ENCODE measurements around the gene ZSWIM9.
"Not testable (repeated sequence)": the region's sequence is repeated elsewhere in the genome, so short reads cannot be mapped to it uniquely, and the experiment has no call there.

The ZSWIM9 gene

GRCh38 chr19:48176226-48176625 lies 5.7 kb downstream of the ZSWIM9 start:
- no peak for DNase-seq

DNA sequence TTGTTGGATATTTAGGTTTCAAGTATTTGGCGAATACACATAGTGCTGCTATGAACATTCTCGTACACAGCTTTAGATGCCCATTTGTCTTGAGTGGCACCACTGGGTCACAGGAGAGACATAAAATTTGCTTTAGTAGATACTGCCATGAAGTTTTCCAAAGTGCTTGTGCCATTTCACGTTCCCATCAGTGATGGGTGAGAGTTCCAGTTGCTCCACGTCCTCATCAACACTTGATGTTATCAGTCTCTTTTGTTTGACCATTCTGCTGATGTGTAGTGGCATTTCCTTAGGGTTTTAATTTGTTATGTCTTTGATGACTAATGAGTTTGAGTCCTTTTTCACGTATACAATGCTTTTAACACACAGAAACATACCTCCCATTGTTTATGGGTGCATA lies 11.0 kb downstream of the ZSWIM9 start:
- no peak for DNase-seq

DNA sequence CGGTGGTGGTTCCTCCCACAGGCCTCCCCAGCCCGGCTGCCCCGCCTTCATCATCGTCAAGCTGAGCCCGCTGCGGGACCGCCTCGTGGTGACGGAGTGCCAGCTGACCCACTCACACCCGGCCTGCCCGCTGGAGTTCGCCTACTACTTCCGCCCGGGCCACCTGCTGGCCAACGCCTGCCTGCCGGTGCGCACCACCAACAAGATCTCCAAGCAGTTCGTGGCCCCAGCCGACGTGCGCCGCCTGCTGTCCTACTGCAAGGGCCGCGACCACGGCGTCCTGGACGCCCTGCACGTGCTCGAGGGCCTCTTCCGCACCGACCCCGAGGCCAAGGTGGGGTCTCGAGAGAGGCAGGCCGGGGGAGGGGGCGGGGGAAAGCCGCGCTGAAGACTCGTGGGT lies 12.0 kb downstream of the ZSWIM9 start:
- DNase-seq: peak; percentile 60

DNA sequence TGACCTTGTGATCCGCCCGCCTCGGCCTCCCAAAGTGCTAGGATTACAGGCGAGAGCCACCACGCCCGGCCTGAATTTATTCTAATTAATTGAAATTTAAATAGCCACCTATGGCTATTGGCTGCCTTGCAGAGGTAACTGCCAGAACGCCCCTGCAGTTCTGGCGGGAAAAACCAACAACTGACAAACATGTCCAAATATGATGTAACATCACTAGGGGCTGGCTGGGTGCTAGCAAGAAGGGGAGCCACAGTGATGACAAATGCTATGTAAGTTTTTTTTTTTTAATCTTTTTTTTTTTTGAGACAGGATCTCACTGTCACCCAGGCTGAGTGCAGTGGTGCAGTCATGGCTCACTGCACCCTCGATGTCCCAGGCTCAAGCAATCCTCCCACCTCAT lies 12.9 kb downstream of the ZSWIM9 start:
- DNase-seq: peak; percentile 24

DNA sequence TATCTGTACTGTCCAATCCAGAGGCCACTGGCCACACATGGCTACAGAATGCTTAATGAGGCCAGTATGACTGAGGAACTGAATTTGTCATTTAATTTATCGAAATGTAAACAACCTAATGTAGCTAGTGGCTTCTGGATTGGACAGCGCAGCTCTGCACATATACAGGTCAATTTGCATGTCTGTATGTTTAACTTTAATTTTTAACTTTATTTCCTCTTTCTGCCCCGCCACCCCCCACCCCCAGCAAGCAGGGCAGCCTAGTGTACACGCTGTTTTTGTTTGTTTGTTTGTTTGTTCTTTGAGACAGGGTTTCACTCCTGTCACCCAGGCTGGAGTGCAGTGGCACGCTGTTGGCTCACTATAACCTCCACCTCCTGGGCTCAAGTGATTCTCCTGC lies 15.5 kb downstream of the ZSWIM9 start:
- DNase-seq: no peak

DNA sequence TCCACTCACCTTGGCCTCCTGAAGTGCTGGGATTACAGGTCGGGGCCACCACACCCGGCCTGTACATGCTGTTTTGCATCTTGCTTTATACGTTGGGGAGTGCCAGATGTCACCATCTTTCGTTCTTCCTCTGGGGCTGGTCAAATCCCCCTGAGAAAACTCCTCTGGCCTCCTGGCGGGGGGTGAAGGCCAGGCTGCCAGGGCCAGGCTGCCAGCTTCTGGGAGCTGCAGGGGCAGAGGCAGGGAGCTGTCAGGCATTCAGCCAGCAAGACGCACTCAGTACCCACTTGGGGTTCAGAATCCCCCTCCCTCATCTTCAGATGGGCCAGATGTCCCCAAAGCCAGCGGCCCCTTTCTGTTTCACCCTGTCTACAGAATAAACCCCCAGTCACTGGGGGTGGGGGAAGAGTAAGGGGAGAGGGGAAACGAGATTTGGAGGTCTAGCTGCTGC lies 16.1 kb downstream of the ZSWIM9 start:
- DNase-seq: peak; percentile 38

DNA sequence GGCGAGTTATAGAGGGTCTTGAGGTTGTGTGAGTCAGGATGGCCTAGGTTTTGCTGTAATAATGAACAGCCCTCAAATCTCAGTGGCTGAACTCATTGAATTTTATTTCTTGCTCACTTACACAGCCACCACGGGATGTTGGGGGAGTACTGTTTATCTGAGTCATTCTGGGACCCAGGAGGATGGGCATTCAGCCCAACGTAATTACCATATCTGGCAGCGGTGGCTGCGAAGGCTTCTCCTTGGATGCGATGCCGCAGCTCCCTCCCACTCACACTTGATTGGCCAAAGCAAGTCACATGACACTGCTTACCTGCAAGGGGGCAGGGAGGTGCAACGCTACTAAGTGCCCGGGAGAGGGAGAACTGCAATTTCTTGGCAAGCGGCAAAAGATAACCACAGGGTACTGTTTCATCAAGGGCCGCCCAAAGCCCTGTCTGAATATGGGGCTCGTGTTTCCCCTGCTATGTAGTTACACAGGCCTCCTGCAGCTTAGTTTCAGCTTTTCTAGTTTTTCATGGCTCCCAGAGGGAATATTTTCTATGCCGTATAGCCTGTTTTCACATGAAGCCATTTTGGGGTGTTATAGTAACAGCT lies 19.9 kb downstream of the ZSWIM9 start:
- peak; percentile 83 for DNase-seq

- DNase-seq: no peak
These were observed 20.4 kb downstream of the ZSWIM9 start for GRCh38 chr19:48190885-48191284.

DNA sequence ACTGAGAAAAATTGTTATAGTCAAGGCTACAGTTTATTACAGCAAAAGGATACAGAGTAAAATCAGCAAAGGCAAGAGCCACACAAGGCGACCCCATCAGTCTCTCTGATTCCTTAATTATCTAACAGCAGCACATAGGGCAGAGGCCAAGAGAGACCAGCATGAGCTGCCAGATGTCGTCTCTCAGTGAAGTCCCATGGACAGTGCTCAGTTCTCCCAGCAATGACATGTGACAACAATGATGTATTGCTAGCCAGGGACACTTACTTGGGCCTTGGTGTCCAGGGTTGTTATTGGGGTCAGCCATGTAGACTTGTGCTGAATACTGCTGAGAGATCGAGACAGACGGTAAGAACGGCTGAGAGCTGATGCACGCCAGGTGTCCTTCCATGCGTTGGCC lies 22.3 kb downstream of the ZSWIM9 start:
- peak; percentile 22 for DNase-seq

DNA sequence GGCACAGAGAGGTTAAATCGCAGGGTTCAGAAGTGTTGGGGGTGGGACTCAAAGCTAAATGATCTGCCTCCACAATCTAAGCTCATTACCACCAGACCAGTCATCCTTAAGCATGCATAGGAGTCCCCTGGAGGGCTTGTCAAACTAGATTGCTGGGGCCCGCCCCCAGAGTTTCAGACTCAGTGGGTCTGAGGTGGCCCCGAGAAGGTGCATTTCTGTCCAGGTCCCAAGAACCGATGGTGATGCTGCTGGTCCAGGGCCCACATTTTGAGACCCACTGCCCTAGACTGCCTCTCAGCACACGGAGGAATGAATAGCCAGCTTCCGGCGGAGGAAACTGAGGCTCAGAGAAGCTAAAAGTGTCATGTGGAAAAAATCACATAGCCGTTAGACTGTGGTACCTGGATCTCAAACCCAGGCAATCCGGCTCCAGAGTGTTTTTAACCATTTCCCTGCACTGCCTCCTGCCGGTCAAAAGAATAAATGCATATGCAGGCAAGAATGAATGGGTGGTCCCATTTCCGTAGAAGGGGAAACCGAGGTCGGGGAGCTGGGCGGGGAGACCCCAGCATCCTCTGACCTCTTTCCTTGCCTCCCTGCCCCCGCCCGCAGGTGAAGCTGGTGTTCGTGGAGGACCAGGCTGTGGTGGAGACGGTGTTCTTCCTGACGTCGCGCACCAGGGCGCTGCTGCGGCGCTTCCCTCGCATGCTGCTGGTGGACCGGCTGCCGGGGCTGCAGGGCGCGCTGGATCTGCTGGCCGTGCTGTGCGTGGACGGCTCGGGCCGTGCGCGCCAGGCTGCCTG lies 23.8 kb downstream of the ZSWIM9 start:
- DNase-seq: peak; percentile 68

- DNase-seq: no peak
These were observed 24.7 kb downstream of the ZSWIM9 start for GRCh38 chr19:48194844-48195830.

- DNase-seq: no peak
These were observed 25.9 kb downstream of the ZSWIM9 start for GRCh38 chr19:48196321-48196763.

DNA sequence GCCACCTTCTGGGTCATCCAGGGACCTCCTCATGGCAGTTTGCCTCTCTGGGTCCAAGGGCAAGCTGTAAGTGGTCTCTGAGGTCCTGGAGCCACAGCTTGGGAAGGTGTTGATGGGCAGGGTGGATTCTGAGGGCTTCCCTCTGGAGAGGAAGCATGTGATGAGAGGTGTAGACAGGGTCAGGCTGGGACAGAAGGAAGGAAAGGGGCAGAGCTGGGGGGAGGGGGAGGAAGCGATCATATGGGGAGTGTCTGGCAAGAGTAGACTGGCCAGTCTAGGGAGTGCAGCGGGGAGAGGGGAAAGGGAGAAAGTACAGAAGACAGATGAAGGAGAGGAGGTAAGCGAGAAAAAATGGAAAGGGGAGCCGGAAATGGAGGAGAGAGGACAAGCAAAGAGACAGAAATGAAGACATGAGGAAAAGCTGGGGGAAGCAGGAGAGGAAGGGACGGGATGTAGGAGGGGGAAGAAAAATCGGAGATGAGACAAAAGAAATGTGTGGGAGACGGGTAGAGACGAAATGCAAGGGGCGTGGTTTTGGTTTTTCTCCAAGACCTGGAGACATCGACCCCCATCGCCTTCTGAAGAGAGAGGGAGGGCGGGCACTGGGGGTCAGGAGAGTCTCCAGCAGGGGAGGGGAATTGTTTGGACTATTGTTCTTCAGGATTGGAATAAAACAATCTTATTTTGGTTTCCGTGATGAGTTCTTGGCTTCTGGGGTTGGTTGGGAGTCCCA lies 26.6 kb downstream of the ZSWIM9 start:
- no peak for DNase-seq

DNA sequence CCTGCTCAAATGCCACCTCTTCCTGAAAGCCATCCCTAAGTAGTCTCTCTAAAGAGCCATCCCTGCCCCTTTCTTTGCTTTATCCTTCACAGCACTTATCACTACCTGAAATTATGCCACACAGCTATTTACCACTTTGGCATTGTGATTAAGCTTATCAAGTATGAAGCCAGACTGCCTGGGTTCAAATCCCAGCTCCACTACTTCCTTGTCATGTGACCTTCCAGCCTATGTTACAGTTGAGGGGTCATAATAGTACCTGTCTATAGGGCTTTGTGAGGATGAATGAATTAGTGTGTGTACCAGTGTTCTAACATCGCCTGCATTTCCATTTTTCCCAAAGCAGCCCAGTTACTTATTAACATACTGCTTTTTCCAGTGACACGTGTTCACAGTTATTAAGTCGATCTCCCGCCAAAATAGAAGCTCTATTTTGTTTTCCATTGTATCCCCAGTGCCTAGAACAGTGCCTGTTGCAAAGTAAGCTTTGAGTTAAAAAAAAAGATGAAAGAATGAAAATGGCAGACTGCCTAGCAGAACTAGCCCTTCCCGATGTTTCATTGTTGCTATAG lies 32.8 kb downstream of the ZSWIM9 start:
- DNase-seq: no peak

GRCh38 chr19:48203794-48204628 lies 33.5 kb downstream of the ZSWIM9 start:
- DNase-seq: peak; percentile 97

DNA sequence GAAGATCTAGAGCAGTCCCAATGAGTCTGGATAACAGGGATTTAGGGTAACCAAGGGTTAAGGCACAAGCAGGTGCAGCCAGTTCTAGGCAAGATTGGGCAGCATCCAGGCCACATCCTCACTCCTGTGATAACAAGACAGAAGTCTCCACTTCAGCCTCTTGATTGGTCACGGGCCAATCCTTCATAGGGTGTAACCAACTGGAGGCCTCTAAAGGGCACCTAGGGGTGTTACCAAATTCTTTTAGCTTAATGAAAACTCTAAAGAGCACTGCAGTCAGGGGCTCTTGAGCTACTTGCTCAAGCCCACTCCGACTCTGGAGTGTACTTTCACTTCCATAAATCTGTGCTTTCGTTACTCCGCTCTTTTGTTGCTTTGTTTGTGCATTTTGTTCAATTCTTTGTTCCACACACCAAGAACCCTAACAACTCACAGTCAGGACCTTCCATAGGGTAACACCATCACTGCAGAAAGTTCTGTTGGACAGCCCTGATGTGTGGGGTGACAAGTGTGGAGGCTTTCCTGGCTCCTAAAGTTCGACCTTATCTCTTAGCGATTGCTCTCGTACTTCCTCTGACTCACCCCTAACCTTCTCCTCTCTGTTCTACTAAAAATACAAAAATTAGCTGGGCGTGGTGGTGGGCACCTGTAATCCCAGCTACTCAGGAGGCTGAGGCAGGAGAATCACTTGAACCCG lies 36.1 kb downstream of the ZSWIM9 start:
- DNase-seq: no peak

DNA sequence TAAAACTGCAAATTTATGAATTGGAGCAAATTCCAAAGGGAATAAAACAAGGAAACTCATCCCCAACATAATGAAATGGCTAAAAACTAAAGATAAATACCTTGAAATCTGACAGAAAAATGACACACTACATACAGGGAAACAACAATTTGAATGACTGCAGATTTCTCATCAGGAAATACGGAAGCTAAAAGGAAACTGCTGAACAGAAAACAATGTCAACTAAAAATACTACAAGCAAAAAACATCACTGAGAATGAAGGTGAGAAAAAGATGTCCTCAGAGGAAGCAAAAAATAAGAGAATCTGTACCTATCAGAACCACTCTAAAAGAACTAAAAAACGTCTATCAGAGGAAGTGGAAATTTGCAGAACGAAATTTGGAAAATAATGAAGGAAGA lies 39.5 kb downstream of the ZSWIM9 start:
- DNase-seq: no peak

GRCh38 chr19:48213959-48214358 lies 43.5 kb downstream of the ZSWIM9 start:
- DNase-seq: no peak

- no peak for DNase-seq
These were observed 46.5 kb downstream of the ZSWIM9 start for GRCh38 chr19:48216933-48217332.

DNA sequence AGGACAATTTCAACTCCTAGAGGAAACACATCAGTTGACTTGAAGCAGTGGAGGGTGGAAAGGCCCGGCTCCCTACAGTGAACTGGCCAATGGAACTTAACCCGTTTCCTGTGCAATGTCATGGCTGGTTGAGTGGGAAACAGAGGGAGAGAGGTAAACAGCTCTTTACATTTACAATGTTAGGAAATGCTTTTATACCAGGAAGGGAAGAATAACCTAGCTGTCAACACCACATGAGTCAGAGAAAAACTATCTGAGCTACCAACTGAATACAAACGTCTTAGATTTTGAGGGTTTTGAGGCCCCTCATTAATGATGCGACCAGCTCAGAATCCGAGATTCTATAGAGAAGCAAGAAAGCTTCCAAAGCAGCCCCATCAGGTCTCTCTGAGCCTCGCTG lies 48.5 kb downstream of the ZSWIM9 start:
- no peak for DNase-seq

- DNase-seq: not testable (repeated sequence)
These were observed 50.3 kb downstream of the ZSWIM9 start for GRCh38 chr19:48220784-48221183.
